Suprapubic skin (tissue), 4 donors: ENCODE data around the gene FAM118A.

Experiments
- POLR2A ChIP-seq, 2 donors: fragments of 450-650 bp; IDR thresholded peaks; one replicate each; pipeline ENCODE4 v1.6.1; 2017; ENCODE audit warnings: antibody characterized with exemption in 2 of 2, mild to moderate bottlenecking in 2 of 2, moderate library complexity in 2 of 2
- POLR2AphosphoS5 ChIP-seq, 3 donors: sonication (generic); formaldehyde crosslinking; IDR thresholded peaks; one replicate each; pipeline ENCODE4 v1.6.1; 2017; ENCODE audit warnings: antibody characterized with exemption in 3 of 3
- TF ChIP-seq, protein P1 (sequence below), 2 donors: fragments of 200-600 bp in 1 of 2; fragments of 450-650 bp in 1 of 2; sonication (generic) in 1 of 2; IDR thresholded peaks; one replicate each; pipeline ENCODE4 v1.5.1; 2016 to 2019; ENCODE audit warnings: antibody characterized with exemption in 2 of 2, mild to moderate bottlenecking in 1 of 2, moderate library complexity in 1 of 2

DNA sequence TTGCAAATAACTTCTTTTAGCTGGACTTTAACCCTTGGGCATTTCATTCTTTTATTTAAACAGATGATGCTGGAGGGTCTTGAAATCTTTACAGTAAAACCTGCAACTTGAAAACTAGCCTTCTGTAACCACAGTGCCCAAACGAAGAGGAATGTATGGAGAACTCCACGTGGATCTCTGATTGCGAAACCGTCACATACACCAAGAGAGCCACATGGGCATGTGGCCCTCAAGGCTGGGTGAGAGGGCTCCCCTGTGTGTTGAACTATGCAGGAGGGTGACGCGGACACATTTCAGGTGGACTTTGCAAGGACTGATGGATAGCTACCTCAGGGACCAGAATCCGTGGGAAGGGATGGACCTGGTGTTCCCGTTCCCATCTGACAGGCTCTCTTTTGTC is 30.6 kb downstream of the FAM118A start:
- TF ChIP-seq POLR2A (IDR thresholded peaks at IDR 0.05), result no peak
- TF ChIP-seq, protein P1, sequence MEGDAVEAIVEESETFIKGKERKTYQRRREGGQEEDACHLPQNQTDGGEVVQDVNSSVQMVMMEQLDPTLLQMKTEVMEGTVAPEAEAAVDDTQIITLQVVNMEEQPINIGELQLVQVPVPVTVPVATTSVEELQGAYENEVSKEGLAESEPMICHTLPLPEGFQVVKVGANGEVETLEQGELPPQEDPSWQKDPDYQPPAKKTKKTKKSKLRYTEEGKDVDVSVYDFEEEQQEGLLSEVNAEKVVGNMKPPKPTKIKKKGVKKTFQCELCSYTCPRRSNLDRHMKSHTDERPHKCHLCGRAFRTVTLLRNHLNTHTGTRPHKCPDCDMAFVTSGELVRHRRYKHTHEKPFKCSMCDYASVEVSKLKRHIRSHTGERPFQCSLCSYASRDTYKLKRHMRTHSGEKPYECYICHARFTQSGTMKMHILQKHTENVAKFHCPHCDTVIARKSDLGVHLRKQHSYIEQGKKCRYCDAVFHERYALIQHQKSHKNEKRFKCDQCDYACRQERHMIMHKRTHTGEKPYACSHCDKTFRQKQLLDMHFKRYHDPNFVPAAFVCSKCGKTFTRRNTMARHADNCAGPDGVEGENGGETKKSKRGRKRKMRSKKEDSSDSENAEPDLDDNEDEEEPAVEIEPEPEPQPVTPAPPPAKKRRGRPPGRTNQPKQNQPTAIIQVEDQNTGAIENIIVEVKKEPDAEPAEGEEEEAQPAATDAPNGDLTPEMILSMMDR (IDR thresholded peaks at IDR 0.05), result no peak
- TF ChIP-seq POLR2AphosphoS5 (IDR thresholded peaks at IDR 0.05), result no peak
